GM21423 (cell line): ENCODE measurements around the gene TM4SF18.

Source experiments
- ATAC-seq: cut with Tn5 transposase; IDR thresholded peaks from one replicate; pipeline ENCODE4 v1.9.1; 2021; ENCODE audit warnings: mild to moderate bottlenecking, moderate library complexity; ENCODE audit not compliant: unreplicated experiment

Gene TM4SF18

GRCh38 chr3:149291178-149291577, 42.3 kb downstream of the TM4SF18 start:
- peak; percentile 56 for ATAC-seq

- no peak for ATAC-seq
Measured at GRCh38 chr3:149288655-149289054, 44.8 kb downstream of the TM4SF18 start.

GRCh38 chr3:149284034-149284433, 49.4 kb downstream of the TM4SF18 start:
- ATAC-seq: no peak

DNA sequence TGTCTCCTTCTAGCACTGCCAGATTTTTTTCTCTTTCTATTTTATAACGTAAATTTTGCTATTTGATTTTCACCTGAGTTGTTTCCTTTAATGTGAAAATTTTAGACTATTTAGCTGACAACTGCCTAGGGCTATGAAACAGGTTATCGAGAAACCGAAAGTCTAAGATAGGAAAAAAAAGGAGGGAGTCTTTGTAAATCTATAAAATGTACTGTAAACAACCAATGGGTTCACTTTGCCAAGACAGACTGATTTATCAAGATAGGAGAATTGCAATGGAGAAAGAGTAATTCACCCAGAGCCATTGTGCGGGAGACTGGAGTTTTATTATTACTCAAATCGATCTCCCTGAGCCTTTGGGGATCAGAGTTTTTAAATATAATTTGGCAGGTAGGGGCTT, 50.0 kb downstream of the TM4SF18 start:
- ATAC-seq: no peak

- ATAC-seq: no peak
Measured at GRCh38 chr3:149282836-149283235, 50.6 kb downstream of the TM4SF18 start.

DNA sequence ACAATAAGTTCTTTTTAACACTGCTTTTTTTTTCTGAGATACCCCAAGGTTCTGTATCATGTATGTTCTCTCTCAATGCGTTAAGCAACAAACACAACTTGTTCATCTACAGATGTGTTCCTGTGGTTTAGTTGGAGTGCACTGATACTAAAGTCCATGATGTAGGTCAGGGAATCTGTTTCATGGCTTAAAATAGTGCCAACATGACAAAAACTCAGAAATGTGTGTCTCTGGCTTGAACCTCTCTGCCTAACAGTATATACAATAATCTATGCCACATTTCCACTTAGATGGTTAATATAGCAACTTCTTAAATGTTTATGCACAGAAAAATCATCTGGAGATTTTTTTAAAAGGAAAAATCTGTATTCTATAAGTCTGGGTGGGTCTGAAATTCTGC, 51.1 kb downstream of the TM4SF18 start:
- ATAC-seq: no peak

DNA sequence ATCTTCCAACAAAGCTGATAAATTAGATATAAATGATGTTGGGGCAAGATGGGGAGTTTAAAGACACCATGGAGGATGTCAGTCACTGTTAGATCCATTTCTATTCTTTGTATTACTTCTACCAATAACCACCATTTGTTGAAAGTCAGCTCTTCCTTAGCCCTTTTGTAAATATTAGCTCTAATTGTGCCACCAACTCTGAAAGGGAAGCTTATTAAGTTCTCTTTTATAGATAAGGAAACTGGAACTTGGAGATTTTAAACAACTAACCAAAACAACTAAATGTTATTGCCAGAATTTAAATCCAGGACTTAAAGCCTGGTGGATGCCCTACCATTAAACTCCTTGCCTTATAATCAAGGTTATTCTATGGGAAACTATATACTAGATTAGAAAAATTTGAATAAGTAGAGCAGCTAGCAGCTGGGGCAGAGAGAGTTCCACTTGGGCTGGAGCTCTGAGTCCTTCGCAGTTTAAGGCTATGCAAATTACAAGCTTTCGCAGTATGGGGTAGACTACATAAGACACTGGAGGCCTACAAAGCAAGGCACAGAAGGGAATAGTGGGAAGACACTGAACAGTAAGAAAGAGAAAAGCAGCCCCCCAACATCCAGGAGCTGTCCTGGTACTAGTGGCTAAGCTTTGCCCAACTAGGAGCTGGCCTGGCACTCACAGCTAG, 52.6 kb downstream of the TM4SF18 start:
- ATAC-seq: no peak

GRCh38 chr3:149278911-149279310, 54.5 kb downstream of the TM4SF18 start:
- ATAC-seq: no peak

DNA sequence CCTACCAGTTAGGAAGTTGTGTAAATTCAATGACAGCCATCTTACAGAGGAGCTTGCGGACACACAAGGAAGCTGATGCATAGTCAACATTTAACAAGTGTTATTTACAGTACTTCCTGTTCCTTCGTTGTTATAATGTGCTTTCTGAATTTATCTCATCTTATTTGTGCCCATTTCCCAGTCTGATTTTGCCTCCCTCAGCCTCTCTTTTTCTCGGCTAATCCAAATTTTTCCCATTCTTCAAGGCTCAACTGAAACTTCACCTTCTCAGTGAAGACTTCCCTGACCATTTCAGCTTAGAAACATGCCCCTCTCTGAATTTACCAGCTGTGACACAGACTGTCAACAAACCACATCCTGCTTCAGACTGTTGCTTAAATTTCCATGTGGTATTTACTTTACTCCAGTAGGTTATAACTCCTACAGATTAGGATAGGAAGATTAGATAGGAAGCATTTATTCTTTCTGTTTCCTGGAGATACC, 56.1 kb downstream of the TM4SF18 start:
- peak; percentile 76 for ATAC-seq

GRCh38 chr3:149276619-149277018, 56.8 kb downstream of the TM4SF18 start:
- no peak for ATAC-seq

- ATAC-seq: no peak
Measured at GRCh38 chr3:149274220-149274619, 59.2 kb downstream of the TM4SF18 start.

- peak; percentile 77 for ATAC-seq
Measured at GRCh38 chr3:149273096-149273751, 60.2 kb downstream of the TM4SF18 start.

DNA sequence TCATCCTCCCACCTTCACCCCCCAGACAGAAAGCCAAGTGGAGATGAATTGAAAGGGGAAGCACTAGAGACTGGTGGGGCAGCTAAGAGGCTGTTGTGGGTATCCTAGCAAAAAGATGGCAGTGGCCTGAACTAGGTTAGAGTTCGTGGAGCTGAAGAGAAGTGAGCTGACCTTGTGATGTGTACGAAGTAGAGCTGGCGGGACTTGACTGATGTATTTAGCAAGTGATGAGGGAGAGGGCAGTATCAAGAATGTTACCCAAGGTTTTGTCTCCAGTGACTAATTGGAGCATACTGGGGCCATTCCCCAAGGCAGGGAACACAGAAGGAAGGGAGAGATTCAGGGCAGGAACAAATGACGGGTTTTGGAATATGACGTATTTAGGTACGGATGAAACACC, 61.8 kb downstream of the TM4SF18 start:
- ATAC-seq: no peak

DNA sequence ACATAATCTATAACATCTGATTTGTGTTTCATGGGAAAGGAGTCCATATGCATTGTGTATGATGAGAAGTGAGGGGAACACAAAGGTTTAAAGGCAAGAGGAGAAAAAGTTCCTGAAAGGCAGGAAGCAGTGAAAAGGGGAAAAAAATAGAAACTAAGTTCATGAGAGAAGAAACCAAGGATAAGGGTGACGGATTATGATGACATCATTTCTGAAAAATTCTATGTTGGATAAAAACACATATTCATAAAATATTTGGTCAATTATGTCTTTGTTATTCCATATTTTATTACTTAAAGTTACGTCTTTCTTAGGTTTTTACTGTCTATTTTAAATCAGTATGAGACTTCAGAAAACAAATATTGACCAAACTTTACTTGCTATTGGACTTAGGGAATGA, 63.3 kb downstream of the TM4SF18 start:
- no peak for ATAC-seq

GRCh38 chr3:149269687-149270086, 63.7 kb downstream of the TM4SF18 start:
- no peak for ATAC-seq
